ENCODE results near the gene ZNHIT2.

The ZNHIT2 gene

GRCh38 chr11:65100674-65101350 is 16.7 kb downstream of the ZNHIT2 start:
- Histone ChIP-seq H3K27me3 (ENCODE audit: low read depth, low read length) (no peaks in the 10 kb centered on the region), H3K9me3 (ENCODE audit: insufficient read depth, low read length) (no peaks in the 10 kb centered on the region), H3K79me2 (ENCODE audit: low read length) (peaks cover 40% of the 10 kb centered on the region), H2AFZ (ENCODE audit: low read depth, low read length) (no peak overlapping the region), H3K4me1 (ENCODE audit: low read length) (peaks cover 7% of the 10 kb centered on the region), H3K4me3 (ENCODE audit: low read length) (no peak overlapping the region), H3K4me2 (ENCODE audit: low read length) (no peak overlapping the region), H4K20me1 (ENCODE audit: insufficient read depth, low read length) (peaks cover 3% of the 10 kb centered on the region; the same call in 1 of the 2 replicates), H3K27ac (ENCODE audit: low read length) (no peak overlapping the region), H3K9ac (ENCODE audit: low read length) (no peak overlapping the region), H3K36me3 (replicated peaks; ENCODE audit: low read depth, low read length) (peaks cover 12% of the 10 kb centered on the region)
- no peak for TF ChIP-seq EZH2phosphoT487 (IDR thresholded peaks at IDR 0.05; ENCODE audit: low read depth)
- 0 out of 2 replicates have a peak, but pooled peaks have one; percentile 10 for TF ChIP-seq CTCF (IDR thresholded peaks at IDR 0.05; ENCODE audit: low read depth, low read length)

- Histone ChIP-seq H4K20me1 (ENCODE audit: insufficient read depth, low read length) (peaks cover 3% of the 10 kb centered on the region; the same call in 1 of the 2 replicates), H3K27me3 (ENCODE audit: low read depth, low read length) (no peaks in the 10 kb centered on the region), H3K4me2 (ENCODE audit: low read length) (peak overlapping the region; percentile 91), H3K4me3 (ENCODE audit: low read length) (peak overlapping the region; percentile 87), H3K79me2 (ENCODE audit: low read length) (peaks cover 27% of the 10 kb centered on the region), H3K9ac (ENCODE audit: low read length) (peak overlapping the region; percentile 86), H3K27ac (ENCODE audit: low read length) (no peak overlapping the region), H3K36me3 (replicated peaks; ENCODE audit: low read depth, low read length) (peaks cover 8% of the 10 kb centered on the region), H2AFZ (ENCODE audit: low read depth, low read length) (no peak overlapping the region), H3K9me3 (ENCODE audit: insufficient read depth, low read length) (no peaks in the 10 kb centered on the region), H3K4me1 (ENCODE audit: low read length) (peaks cover 21% of the 10 kb centered on the region)
- no peak for TF ChIP-seq EZH2phosphoT487 (IDR thresholded peaks at IDR 0.05; ENCODE audit: low read depth)
- TF ChIP-seq CTCF (IDR thresholded peaks at IDR 0.05; ENCODE audit: low read depth, low read length), result no peak
Observed at GRCh38 chr11:65096926-65097325, 20.6 kb downstream of the ZNHIT2 start.

GRCh38 chr11:65095974-65096806 is 21.3 kb downstream of the ZNHIT2 start, which contains the start of gene VPS51:
Gene VPS51 (plus strand): TSS chr11:65096214. CDS start chr11:65096251, 37 bp downstream.
- Histone ChIP-seq H3K9me3 (ENCODE audit: insufficient read depth, low read length) (no peaks in the 10 kb centered on the region), H3K4me1 (ENCODE audit: low read length) (peaks cover 21% of the 10 kb centered on the region), H3K27me3 (ENCODE audit: low read depth, low read length) (no peaks in the 10 kb centered on the region), H3K4me2 (ENCODE audit: low read length) (peak within 1 kb of the TSS; percentile 91), H3K79me2 (ENCODE audit: low read length) (peaks cover 27% of the 10 kb centered on the region), H3K27ac (ENCODE audit: low read length) (peak within 1 kb of the TSS; percentile 74), H4K20me1 (ENCODE audit: insufficient read depth, low read length) (peaks cover 3% of the 10 kb centered on the region; the same call in 1 of the 2 replicates), H3K36me3 (replicated peaks; ENCODE audit: low read depth, low read length) (peaks cover 8% of the 10 kb centered on the region), H3K9ac (ENCODE audit: low read length) (peak within 1 kb of the TSS; percentile 86), H3K4me3 (ENCODE audit: low read length) (peak within 1 kb of the TSS; percentile 87), H2AFZ (ENCODE audit: low read depth, low read length) (peak within 1 kb of the TSS; percentile 100)
- no peak for TF ChIP-seq EZH2phosphoT487 (IDR thresholded peaks at IDR 0.05; ENCODE audit: low read depth)

- Histone ChIP-seq H3K4me3 (ENCODE audit: low read length) (peak overlapping the region; percentile 87), H2AFZ (ENCODE audit: low read depth, low read length) (peak overlapping the region; percentile 100), H3K9ac (ENCODE audit: low read length) (peak overlapping the region; percentile 58; the same call in 1 of the 2 replicates)
Observed at GRCh38 chr11:65095427-65095826, 22.1 kb downstream of the ZNHIT2 start.

More at GRCh38 chr11:65095427-65095826, 22.1 kb downstream of the ZNHIT2 start:
- Histone ChIP-seq H3K36me3 (replicated peaks; ENCODE audit: low read depth, low read length) (peaks cover 8% of the 10 kb centered on the region), H3K27me3 (ENCODE audit: low read depth, low read length) (no peaks in the 10 kb centered on the region), H3K79me2 (ENCODE audit: low read length) (peaks cover 27% of the 10 kb centered on the region), H3K4me2 (ENCODE audit: low read length) (peak overlapping the region; percentile 91), H3K9me3 (ENCODE audit: insufficient read depth, low read length) (no peaks in the 10 kb centered on the region), H3K4me1 (ENCODE audit: low read length) (peaks cover 21% of the 10 kb centered on the region), H4K20me1 (ENCODE audit: insufficient read depth, low read length) (peaks cover 3% of the 10 kb centered on the region; the same call in 1 of the 2 replicates), H3K27ac (ENCODE audit: low read length) (peak overlapping the region; percentile 74)
- TF ChIP-seq EZH2phosphoT487 (IDR thresholded peaks at IDR 0.05; ENCODE audit: low read depth) (no peak), CTCF (IDR thresholded peaks at IDR 0.05; ENCODE audit: low read depth, low read length) (no peak)
